GM12878 (cell line): ENCODE measurements around the gene ANKRD33B. TPM values are rescaled to one million over a fixed set of nuclear protein-coding genes. Genes with fewer than 3 reads are reported as not detected.
A peak's percentile ranks its signal among the peaks of the same experiment; 100 is the strongest.

ENCODE experiments used
- ATAC-seq: fragments of 200-7000 bp; cut with Tn5 transposase; 3 replicates; pipeline ENCODE4 v1.9.1; 2020; ENCODE audit warnings: mild to moderate bottlenecking, moderate library complexity
- BruUV-seq: library from RNA; stranded (reverse); fragments of 400-500 nt; replicated peaks from 2 replicates; lab custom pipeline; 2021; lab: Mats Ljungman, UMichigan
- CTCF ChIA-PET: fragments of 300-600 bp; sonication (Branson Sonifier 250); formaldehyde crosslinking; extraction: SDS; loops from one replicate; lab custom pipeline; 2021; ENCODE audit warnings: inconsistent platforms; lab: Yijun Ruan, JAX
- POLR2A ChIA-PET: fragments of 350-600 bp; formaldehyde crosslinking; extraction: SDS; loops from one replicate; lab custom pipeline; 2021; ENCODE audit warnings: inconsistent platforms; lab: Charles Lee
- RAD21 ChIA-PET: fragments of 300-600 bp; sonication (Branson Sonifier 250); formaldehyde crosslinking; loops from one replicate; lab custom pipeline; 2023; ENCODE audit warnings: antibody characterized with exemption; ENCODE audit not compliant: unreplicated experiment; lab: Charles Lee
- SMC1A ChIA-PET: fragments of 300-600 bp; sonication (Branson Sonifier 250); formaldehyde crosslinking; loops from one replicate; lab custom pipeline; 2023; ENCODE audit not compliant: unreplicated experiment, uncharacterized antibody; lab: Charles Lee
- DNase-seq: peaks from one replicate; pipeline ENCODE4 v3.0.0-alpha.2; 2011; ENCODE audit warnings: low read depth, low spot score
- FAIRE-seq: peaks from 3 replicates; lab custom pipeline; 2011; peaks lifted over from hg19 to GRCh38; lab: Jason Lieb, UNC
- H2AFZ ChIP-seq: 2 replicates; pipeline ENCODE4 v1.6.0; 2011; ENCODE audit warnings: low read depth, low read length, control low read depth; ENCODE audit not compliant: control insufficient read depth
- H3K27ac ChIP-seq: 2 replicates; pipeline ENCODE4 v1.5.1; 2011; ENCODE audit warnings: control low read depth; ENCODE audit not compliant: control insufficient read depth, insufficient read depth
- H3K27me3 ChIP-seq, 2 experiments: replicated peaks in 1 of 2; 2 replicates each; pipeline versions ENCODE4 v1.6.0 to v1.6.1; 2011; ENCODE audit warnings: low read length in 1 of 2; ENCODE audit not compliant: control insufficient read depth in 2 of 2, insufficient read depth in 2 of 2
- H3K36me3 ChIP-seq, 2 experiments: 2 replicates each; pipeline ENCODE4 v1.5.1; 2011; ENCODE audit warnings: low read length in 1 of 2; ENCODE audit not compliant: control insufficient read depth in 2 of 2, insufficient read depth in 2 of 2
- H3K4me1 ChIP-seq: 2 replicates; pipeline ENCODE4 v1.6.1; 2011; ENCODE audit warnings: mild to moderate bottlenecking, low read length, moderate library complexity, mixed read lengths; ENCODE audit not compliant: control insufficient read depth, insufficient read depth
- H3K4me2 ChIP-seq: 2 replicates; pipeline ENCODE4 v1.6.0; 2011; ENCODE audit warnings: control low read depth; ENCODE audit not compliant: control insufficient read depth, insufficient read depth
- H3K4me3 ChIP-seq: fragments of 200-600 bp; sonication (generic); 2 replicates; pipeline ENCODE4 v1.5.1; 2016
- H3K79me2 ChIP-seq: 2 replicates; pipeline ENCODE4 v1.6.0; 2011; ENCODE audit warnings: low read length; ENCODE audit not compliant: control insufficient read depth, insufficient read depth
- H3K9ac ChIP-seq: 2 replicates; pipeline ENCODE4 v1.8.0; 2011; ENCODE audit warnings: low read length, control low read depth, mixed read lengths; ENCODE audit not compliant: control insufficient read depth, insufficient read depth
- H3K9me3 ChIP-seq: replicated peaks from 3 replicates; pipeline ENCODE4 v1.5.1; 2011; ENCODE audit warnings: mild to moderate bottlenecking, low read length; ENCODE audit not compliant: control insufficient read depth, insufficient read depth
- H4K20me1 ChIP-seq: 2 replicates; pipeline ENCODE4 v1.6.0; 2011; ENCODE audit not compliant: control insufficient read depth, insufficient read depth
- ELK1 ChIP-seq: IDR thresholded peaks from 2 replicates; pipeline ENCODE4 v1.6.1; 2012; ENCODE audit warnings: low read depth, low read length, improper control_type of control experiment
- HDAC2 ChIP-seq: fragments of 200-600 bp; sonication (generic); IDR thresholded peaks from 2 replicates; pipeline ENCODE4 v1.6.1; 2017
- NFIC ChIP-seq: IDR thresholded peaks from 2 replicates; pipeline ENCODE4 v1.6.1; 2012; ENCODE audit warnings: low read depth, mild to moderate bottlenecking, inconsistent platforms, low read length, moderate library complexity
- PAX5 ChIP-seq: IDR thresholded peaks from 2 replicates; pipeline ENCODE4 v1.6.1; 2011; ENCODE audit warnings: low read depth, low read length, borderline replicate concordance
- PBX3 ChIP-seq: IDR thresholded peaks from 2 replicates; pipeline ENCODE4 v1.6.1; 2011; ENCODE audit warnings: mild to moderate bottlenecking, low read depth, low read length, moderate library complexity; ENCODE audit not compliant: insufficient replicate concordance
- SKIL ChIP-seq: fragments of 450-650 bp; IDR thresholded peaks from 2 replicates; pipeline ENCODE4 v1.6.1; 2017; ENCODE audit warnings: mild to moderate bottlenecking, low read depth, inconsistent platforms; ENCODE audit not compliant: poor library complexity, severe bottlenecking
- TARDBP ChIP-seq: IDR thresholded peaks from 2 replicates; pipeline ENCODE4 v1.6.1; 2016; ENCODE audit warnings: borderline replicate concordance
- ZNF274 ChIP-seq: IDR thresholded peaks from one replicate; pipeline ENCODE4 v1.8.0; 2011; ENCODE audit not compliant: insufficient read length, insufficient read depth
- WGBS: methylation state at CpG from one replicate; pipeline ENCODE4 v1.1.6; 2016; ENCODE audit warnings: low lambda C conversion rate; ENCODE audit not compliant: insufficient replicate concordance, insufficient coverage; ENCODE audit errors: missing lambda C conversion rate; 5-methylcytosine and 5-hydroxymethylcytosine counted together
- in situ Hi-C: fragments of 300-500 bp; cut with MboI; formaldehyde crosslinking; loops from 9 replicates; pipeline ENCODE4 v1.14.3; 2018; ENCODE audit warnings: mixed read lengths
- intact Hi-C: fragments of 100-400 bp; cut with micrococcal nuclease; formaldehyde crosslinking; loops from one replicate; pipeline ENCODE4 v1.14.2; 2022; ENCODE audit not compliant: unreplicated experiment
- polyA plus RNA-seq, 11 experiments: library from polyadenylated mRNA; depleted of rRNA in 4 of 11; unstranded in 6 of 11; stranded (reverse) in 5 of 11; fragments of >200 nt; fragmentation: Nextera tagmentation in 4 of 11; fragmentation: Illumina TruSeq in 1 of 11; extraction: Ambion mirVana in 4 of 11; extraction: Trizol in 1 of 11; gene quantifications; 1 replicate in 1 of 11; 2 replicates in 10 of 11; pipeline versions ENCODE4 v1.2.1 to v1.2.3, GENCODE V29; 2011 to 2016; ENCODE audit warnings: inconsistent platforms in 2 of 11, missing spikeins in 2 of 11, low read depth in 1 of 11
- total RNA-seq, 4 experiments: library from RNA; depleted of rRNA in 3 of 4; stranded (reverse); fragments of >200 nt in 3 of 4; fragmentation: Illumina TruSeq in 1 of 4; extraction: Trizol in 1 of 4; gene quantifications; 2 replicates each; pipeline versions ENCODE4 v1.2.1 to v1.2.3, GENCODE V29; 2013 to 2021

Gene ANKRD33B
- total and polyA plus RNA-seq, 10 of the 15 experiments (the other 5 are each of a cell fraction or from before 2014, with no cell fraction given), result 4.9 to 61.6 (median 15.6) TPM

GRCh38 chr5:10591159-10591558 is 27.3 kb downstream of the ANKRD33B start:
- intact Hi-C loops, result no loop called here
- SMC1A ChIA-PET, result interaction anchor here (0.8 to 1.8 kb wide), 8 partner anchors 10 to 136 kb away, joined by 3 to 7 read pairs (median 4); no protein-coding TSS in a partner anchor
- CTCF ChIA-PET, result interaction anchor here (2.4 to 3.0 kb wide), 2 partner anchors 14 to 37 kb away, joined by 9 to 22 read pairs; no protein-coding TSS in a partner anchor
- POLR2A ChIA-PET, result interaction anchor here (0.7 to 3.5 kb wide), 4 partner anchors 10 to 316 kb away, joined by 3 to 21 read pairs (median 4); no protein-coding TSS in a partner anchor
- Histone ChIP-seq H3K4me3 (no peak overlapping the region), H3K36me3 (peaks cover 3% of the 10 kb centered on the region in 2 experiments; a peak in 3 of 4 replicates), H2AFZ (no peak overlapping the region), H3K27ac (peak overlapping the region; percentile 28; the same call in 1 of the 2 replicates), H3K27me3 (no peaks in the 10 kb centered on the region), H3K79me2 (peaks cover 93% of the 10 kb centered on the region), H4K20me1 (no peaks in the 10 kb centered on the region), H3K4me1 (peaks cover 81% of the 10 kb centered on the region), H3K9me3 (no peaks in the 10 kb centered on the region; the same call in 2 of the 3 replicates), H3K9ac (no peak overlapping the region), H3K4me2 (peak overlapping the region; percentile 49; the same call in 1 of the 2 replicates)
- no peak for TF ChIP-seq NFIC
- TF ChIP-seq TARDBP, result no peak
- no peak for TF ChIP-seq PBX3
- TF ChIP-seq HDAC2, result no peak
- no peak for TF ChIP-seq PAX5
- no peak for TF ChIP-seq ZNF274
- TF ChIP-seq SKIL, result no peak
- TF ChIP-seq ELK1, result no peak
- DNase-seq (no peak), ATAC-seq (no peak), FAIRE-seq (no peak)
- in situ Hi-C loops, result no loop called here
- WGBS, result 98% methylated on average over 5 of the region's 6 CpGs
- no TSS peak for BruUV-seq
- RAD21 ChIA-PET, result interaction anchor here (1.0 to 4.5 kb wide), 6 partner anchors 13 to 102 kb away, joined by 3 to 19 read pairs (median 4); partner anchors contain the start of gene ANKRD33B
